NCI-H524 treated with DMSO at 0.1 percent for 48 hours (cell line): ENCODE data around the gene SPATS2L.

Source experiments
- DNase-seq: peaks from one replicate; lab custom pipeline; 2025; lab: John Stamatoyannopoulos, UW

Gene SPATS2L, protein sequence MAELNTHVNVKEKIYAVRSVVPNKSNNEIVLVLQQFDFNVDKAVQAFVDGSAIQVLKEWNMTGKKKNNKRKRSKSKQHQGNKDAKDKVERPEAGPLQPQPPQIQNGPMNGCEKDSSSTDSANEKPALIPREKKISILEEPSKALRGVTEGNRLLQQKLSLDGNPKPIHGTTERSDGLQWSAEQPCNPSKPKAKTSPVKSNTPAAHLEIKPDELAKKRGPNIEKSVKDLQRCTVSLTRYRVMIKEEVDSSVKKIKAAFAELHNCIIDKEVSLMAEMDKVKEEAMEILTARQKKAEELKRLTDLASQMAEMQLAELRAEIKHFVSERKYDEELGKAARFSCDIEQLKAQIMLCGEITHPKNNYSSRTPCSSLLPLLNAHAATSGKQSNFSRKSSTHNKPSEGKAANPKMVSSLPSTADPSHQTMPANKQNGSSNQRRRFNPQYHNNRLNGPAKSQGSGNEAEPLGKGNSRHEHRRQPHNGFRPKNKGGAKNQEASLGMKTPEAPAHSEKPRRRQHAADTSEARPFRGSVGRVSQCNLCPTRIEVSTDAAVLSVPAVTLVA

DNA sequence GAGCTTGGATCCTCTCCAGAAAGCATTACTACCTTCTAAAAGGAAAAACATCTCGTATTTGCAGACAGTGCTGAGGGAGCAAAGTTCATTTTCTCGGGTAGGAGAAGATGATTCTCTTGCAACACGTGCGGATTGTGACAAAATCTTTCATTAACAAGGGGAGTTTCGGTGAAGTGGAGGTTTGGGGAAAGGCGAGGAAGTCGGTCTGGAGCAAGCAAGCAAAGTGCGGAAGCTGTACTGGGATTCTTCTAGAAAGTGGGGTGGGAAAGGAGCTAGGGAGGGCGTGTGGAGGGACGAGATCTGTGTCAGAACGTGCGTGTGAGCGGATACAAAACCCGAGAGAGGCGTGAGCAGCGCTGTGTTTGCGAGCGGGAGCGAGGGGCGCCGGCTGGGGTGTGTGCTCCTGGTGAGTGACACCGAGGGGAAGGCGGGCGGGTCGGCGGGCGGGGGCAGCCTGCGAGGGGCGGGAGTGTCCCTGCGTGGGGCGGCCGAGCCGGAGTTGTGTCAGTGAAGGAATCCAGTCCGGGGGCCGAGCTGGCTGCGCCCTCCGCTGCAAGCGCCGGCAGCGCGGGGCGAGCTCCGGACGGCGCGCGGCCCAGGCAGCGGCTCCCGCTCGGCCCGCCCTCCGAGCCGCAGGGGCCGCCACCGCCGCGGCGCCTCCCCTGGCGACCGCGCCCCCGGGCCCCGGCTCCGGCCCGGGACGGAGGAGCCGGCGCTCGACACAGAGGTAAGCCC lies at the start of gene SPATS2L:
SPATS2L (plus strand) TSS at position 498 of the 735 bp plus-strand sequence. CDS start 82,552 bp downstream, outside the sequence.
- no peak for DNase-seq

DNA sequence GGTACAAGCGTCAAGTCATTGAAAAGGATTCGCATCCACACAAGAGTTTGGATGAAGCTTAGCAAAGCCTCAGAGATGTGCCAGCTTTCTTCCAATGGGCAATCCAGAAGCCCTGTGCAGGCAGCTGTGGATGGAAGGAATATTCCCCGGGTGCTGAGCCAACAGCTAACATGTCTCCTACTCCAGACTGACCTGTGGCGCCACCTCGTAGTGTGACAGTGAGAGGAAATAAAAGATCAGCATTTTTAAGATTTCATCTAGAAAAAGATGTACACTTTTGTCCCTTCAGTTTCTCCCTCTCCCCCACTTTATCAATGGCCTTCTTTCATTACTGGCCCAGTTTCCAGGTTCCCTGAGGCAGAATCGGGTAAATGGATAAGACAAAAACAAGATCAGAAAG lies 48.9 kb upstream of the SPATS2L start:
- DNase-seq: no peak

DNA sequence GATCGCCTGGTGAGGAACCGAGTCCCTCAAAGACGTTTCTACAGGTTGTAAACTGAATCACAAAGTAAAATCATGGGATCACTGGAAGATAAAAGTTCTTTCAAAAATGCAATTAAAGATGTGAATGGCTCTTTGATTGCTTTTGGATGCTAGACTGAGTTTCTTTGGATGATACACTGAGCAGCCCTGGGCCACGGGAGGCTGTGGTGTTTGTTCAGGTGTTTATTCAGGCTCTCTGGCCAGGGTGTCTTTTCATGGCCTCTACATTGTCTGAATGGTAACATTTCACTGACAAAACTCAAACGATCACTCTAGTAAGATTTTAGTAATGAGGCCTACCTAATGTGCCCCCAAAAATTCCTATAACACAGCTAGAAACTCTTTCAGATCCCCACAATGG lies 48.4 kb upstream of the SPATS2L start:
- no peak for DNase-seq

DNA sequence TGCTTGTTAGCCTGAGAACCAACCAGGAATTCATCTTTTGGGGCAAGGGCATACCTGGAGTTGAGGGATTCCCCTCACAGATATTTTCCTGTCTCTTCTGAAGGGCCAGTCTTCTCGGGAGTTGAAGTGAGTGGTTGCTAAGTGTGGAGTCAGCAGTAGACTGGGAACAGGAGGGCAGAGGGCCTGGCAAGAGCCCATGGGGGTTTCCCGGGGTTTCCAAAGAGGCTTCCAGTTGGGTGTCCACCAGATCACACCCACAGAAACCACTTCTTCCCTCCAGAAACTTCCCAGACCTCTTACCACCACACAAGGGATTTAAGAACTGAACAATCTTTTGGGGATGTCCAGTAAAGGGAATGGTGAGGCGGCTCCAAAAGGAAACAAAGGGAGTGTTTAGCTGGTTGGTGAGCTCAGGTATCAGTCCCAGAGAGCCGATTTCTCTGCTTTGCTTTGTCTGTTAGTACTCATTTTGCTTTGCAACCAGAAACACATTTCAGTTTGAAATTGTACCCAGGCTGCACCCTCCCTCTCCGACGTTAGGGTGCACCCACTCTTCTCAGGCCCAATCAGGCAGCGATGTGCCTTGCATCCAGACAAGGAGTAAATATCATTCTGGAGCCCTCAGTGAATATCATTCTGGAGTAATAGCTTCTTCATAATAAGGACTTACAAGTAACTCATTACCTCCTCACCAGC lies 47.5 kb upstream of the SPATS2L start:
- DNase-seq: no peak

DNA sequence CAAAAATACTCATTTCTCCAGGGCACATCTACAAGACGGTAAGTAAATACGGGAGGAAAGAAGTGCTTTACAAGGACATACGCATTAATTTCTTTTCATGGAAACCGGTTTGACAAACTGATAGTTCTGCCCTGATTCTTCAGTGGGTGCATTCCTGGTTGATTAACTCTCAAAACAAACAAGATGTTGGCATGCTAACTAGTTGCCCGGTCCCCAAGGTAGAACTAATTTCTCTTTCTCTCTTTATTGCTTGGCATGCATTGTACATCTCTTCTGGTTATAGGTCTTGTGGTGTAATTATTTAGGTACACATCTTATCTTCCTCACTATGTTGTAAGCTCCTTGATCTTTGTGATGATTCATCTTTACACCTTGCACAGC lies 46.9 kb upstream of the SPATS2L start:
- DNase-seq: no peak

DNA sequence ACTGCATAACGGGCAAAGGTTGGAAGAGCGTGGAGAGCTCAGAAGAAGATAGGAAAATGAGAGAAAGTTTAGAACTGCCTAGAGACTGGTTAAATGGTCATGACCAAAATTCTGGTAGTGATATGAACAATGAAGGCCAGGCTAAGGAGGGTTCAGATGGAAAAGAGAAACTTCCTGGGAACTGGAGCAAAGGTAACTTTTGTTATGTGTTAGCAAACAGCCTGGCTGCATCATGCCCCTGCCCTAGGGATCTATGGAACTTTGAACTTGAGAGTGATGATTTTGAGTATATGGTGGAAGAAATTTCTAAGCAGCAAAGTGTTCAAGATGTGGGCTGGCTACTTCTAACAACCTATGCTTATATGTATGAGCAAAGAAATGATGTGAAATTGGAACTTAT lies 44.4 kb upstream of the SPATS2L start:
- DNase-seq: no peak

DNA sequence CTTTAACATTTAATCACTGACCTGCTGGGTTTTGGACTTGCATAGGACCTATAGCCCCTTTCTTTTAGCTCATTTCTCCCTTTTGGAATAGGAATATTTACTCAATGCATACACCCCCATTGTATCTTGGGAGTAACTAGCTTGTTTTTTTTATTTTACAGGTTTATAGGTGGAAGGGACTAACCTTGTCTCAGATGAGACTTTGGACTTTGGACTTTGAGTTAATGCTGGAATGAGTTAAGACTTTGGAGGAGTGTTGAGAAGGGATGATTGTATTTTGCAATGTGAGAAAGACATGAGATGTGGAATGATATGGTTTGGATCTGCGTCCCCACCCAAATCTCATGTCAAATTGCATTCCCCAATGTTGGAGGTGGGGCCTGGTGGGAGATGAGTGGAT lies 43.2 kb upstream of the SPATS2L start:
- no peak for DNase-seq

DNA sequence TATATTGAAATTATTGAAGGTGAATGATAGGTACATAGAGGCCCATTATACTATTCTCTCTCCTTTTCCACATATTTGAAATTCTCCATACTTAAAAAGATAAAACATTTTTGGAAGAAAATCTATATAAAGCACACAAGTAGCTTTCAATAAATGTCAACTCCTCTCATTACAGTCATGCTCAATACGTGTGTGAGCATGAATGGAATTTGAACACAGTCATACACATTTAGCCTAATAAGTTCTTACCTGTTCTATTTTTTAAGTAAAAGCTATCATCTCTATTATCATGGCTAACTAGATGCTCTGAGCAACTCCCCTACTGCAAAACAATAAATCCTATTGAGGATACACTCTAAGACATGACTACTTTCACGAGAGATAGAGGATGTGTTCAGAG lies 41.9 kb upstream of the SPATS2L start:
- DNase-seq: no peak

DNA sequence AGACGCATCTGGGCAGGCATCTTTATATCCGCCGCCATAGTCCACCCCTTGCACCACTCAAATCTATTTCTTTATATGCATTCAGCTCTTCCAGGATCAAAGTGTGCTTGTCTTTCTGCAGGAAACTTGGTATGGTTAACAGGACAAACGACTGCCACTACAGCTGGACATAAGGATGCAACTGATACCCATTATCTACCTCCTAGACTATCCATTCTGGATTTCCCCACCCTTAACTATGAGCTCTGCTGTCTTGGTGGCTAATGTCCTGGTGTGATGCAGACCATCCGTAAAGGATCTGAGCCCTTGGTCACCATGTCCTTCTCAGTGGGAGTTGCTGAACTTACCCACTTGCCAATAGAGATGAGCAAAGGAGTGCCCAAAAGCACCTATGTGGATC lies 40.1 kb upstream of the SPATS2L start:
- no peak for DNase-seq

DNA sequence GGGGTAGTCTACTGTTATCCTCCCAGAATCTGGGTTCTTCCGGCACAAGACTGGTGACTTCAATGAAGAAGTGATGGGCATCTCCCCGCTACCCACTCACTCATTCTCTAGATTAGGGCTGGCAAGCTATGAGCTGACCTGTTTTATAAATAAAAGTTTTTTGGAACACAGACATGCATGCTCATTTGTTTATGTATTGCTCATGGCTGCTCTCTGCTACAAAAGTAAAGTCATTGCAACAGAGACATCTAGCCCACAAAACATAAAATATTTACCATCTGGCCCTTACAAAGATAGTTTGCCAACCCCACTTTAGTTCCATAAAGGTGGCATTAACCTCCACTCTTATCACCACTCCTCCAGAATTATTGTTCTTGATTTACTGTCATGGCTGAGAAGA lies 39.1 kb upstream of the SPATS2L start:
- no peak for DNase-seq

DNA sequence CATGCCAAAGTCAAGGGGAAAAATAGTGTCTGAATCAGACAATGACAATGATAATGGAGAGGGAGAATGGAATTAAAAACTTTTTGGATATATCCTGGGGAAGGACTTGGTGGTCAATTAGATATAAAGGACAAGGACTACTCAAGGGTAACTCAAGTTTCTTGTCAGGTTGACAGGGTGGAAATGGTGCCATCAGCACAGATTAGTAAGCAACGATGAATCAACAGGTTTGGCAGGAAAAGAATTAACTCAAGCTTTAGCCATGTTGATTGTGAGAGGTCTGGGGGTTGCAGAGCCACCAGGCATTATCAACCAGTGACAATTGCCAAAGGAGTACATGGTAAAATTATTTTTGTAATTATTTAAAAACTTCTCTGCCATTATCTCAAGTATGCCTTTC lies 35.8 kb upstream of the SPATS2L start:
- no peak for DNase-seq

DNA sequence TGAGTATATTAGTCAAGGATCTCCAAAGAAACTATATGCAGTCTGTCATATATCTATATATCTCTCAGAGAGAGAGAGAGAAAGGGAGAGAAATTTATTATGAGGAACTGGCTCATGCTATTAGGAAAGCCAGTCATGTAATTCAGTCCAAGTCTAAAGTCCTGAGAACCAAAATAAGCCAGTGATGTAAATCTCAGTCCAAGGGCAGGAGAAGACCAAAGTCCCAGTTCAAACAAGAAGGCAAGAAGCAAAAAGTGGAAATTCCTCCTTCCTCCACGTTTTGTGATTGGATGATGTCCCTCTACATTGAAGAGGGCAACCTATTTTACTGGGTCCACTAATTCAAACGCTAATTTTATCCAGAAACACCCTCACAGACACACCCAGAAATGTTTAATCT lies 34.2 kb upstream of the SPATS2L start:
- DNase-seq: no peak

DNA sequence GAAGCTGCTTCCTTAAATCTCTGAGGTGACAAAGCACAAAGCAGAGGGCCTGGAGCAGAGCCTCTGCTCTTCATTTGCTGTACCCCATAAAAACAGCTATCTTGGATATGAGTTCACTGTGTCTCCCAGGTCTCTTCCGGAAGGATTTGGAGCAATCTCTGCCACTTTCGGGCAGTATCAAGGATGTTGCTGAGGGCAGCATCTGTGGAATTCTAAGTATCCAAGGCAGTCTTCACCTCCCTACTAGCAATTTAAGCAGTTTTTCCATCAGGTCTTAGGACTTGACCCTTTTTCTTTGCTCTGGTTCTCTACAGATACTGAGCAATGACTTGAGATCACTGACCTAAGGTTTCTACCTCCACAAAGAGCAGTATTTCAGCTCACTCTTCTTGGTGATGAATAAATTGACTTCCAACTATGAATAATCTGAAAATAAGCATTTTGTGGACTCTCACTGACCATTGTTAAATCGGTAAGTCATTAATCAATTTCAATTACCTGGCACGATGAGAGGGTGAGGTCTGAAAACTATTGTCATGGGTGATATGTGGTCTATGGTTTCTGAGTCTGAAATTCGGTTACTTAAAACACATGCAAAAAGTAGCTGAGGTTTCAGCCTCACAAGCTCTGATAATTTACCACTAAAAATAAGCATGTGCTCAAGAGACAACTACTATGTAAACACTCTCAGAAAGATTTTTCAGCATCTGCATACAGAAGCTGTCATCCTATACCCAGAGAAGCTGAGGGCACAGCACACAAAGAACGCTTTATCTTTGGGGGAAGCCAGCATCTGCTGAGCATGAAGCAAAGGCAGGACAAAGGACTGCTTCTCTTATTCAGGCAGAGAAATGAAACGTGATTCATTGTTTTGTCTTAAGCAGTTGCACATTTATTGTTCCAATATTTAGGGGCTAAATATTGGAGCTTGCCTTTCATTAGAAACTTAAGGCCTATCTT lies 32.1 kb upstream of the SPATS2L start:
- no peak for DNase-seq

DNA sequence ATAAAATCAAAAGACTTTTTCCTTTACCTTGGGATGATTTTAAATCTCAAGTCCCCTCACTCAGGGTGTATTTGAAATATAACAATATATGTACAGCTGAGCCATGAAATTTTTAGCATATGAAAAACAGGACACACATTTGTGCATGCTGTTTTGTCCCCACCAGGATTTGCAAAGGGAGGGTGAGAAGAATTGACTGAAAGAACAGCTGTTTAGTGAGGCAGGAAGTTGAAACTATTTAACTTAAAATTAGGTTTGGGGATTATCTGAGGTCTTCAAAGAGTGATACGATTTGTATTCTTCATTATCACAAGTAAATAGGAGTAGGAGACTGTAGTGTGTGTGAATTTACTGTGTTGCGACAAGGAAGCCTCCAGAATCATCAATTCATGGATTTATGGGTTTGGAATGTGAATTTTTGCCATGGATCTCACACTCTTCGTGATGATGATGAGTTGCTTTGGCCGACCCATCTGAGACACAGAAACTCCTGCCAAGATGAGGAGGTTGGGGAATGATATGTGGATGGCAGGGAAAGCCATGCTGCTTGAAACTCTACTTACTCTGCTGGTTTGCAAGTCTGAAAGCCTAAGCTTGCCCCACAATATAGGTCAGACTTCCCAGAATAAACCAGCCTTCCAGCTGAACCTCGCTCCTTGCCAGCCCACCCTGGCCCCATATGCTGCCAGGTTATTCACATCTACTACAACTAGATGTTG lies 31.0 kb upstream of the SPATS2L start:
- DNase-seq: no peak

DNA sequence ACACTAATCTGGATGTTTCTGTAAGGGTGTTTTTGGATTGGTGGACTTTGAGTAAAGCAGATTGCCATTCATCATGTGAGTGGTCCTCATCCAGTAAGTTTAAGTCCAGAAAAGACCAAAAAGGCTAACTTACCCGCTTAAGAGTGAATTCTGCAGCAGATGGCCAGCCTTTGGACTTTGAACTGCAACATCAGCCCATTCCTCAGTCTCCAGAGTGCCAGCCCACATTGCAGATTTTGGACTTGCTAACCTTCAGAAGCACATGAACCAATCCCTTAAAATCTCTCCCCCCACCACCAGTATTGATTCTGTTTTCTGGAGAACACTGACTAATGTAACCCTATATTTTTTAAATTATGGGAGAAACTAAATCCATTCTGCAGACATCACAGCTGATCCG lies 30.0 kb upstream of the SPATS2L start:
- no peak for DNase-seq

DNA sequence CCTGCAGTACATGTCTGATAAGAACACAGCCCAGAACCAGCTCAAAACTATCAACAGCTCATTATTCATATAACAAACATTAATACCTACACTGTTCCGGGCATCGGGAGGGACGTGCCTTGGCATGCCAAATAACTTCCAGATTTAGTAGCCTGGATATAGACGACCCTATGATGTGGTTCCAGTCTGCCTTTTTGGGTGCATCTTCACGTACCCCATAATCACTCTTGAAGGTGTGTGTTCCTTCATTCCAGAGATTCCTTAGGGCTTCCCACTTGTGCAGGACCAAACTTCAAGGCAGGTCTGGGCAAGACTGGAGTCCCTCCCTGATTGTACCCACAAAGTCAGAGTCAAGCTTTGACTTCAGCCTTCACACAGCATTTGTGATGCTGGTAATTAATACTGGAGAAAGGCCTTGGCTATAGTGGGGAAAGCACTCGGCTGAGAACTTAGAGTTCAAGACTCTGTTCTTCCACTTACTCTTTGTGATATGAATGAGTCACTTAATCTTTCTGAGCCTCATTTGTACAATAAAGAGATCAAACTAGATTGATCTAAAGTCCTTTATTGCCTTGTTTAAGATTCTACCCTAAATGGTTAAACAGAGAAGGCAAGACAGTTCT lies 27.7 kb upstream of the SPATS2L start:
- no peak for DNase-seq

DNA sequence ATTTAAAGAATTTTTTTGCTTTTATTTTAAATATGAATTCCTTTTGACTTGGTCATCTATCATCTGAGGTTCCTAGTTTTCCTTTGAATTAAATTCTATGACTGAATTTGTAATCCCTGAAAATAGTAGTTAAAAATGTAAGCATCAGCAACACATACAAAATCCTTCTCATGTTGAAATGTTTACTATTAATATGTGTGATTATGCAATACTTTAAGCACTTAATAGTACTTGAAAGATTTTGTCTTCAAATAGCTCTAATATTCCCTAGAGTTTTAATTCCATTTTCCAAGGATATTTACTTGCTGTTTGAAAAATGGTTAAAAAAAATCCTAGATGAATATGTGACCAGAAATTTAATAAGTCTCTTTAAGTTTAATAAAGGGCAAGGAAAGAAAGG lies 26.6 kb upstream of the SPATS2L start:
- DNase-seq: no peak

DNA sequence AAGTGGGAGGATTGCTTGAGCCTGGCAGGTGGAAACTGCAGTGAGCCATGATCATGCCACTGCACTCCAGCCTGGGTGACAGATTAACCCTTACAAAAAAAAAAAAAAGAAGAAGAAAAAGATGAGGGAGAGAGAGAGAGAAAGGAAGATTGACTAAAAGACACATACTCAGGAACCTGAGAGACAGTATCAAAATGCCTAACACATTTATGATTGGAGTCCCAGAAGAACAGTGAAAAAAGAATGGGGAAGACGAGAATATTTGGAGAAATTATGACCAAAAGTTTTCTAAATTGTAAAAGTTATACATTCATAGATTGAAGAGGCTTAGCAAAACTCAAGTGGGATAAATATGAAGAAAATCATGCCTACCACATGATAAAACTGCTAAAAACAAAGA lies 19.9 kb upstream of the SPATS2L start:
- DNase-seq: no peak

DNA sequence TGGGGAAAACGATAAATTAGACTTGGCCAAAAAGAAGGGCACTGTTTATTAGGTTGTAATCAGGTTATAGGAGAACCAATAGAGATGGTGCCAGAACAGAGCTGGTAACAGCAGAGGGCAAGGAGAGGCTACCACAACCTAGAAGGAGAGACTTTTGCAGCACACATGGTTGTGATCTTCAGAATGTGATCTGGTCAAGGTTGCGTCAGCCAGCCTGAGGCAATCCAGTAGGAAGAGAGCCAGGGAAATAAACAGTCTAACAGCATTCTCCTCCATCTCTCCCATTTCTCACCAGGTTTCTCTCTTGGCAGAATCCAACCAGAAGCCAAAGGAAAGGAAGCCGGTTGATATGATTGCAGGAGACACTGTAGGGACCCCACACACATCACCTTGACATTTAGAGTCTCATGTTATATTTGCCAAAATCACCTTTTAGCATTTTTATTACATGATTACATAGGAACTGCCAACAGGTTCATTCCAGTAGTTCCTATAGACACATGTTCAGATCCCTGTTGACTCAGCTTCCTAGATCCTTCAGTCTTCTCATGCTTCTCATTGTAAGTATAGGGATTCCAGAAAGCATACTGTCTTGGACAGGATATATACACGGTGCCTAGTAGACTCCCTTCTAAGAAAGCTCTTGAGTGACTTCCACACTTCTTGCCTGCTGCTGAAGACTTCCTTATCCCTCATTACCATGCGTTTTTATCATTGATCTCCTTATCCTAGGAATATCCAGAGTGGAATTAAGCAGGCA lies 17.6 kb upstream of the SPATS2L start:
- DNase-seq: no peak

DNA sequence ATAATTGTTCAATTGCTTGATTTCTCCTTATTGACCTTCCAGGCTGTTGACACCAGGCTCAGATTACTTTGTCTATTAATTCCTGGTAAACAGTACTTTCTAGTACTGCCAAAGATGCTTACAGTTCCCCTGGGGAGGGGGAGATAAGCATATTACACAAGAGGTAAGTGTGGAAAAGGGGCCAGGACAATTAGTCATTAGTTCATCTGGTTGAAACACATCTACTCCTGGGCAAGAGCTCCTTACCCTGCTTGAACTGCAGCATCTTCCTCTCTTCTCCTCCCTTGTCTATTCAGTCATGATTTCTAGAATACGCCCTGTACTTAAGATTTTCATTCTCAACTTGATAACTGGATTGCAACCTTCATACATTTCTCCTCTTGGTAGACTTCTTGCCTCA lies 10.4 kb upstream of the SPATS2L start:
- no peak for DNase-seq
